HG03064 (cell line): Measurements from ENCODE around the gene RHOT2.

Experiments used
- ATAC-seq: cut with Tn5 transposase; IDR thresholded peaks from one replicate; pipeline ENCODE4 v1.9.1; 2021; ENCODE audit warnings: low read depth; ENCODE audit not compliant: unreplicated experiment

The RHOT2 gene

GRCh38 chr16:668519-669171, 713 bp downstream of the RHOT2 start:
- no peak for ATAC-seq

GRCh38 chr16:669666-670065, 1.7 kb downstream of the RHOT2 start:
- no peak for ATAC-seq

- ATAC-seq, result no peak
Measured at GRCh38 chr16:670485-671352, 2.8 kb downstream of the RHOT2 start.

- ATAC-seq, result no peak
Measured at GRCh38 chr16:671353-672131, 3.6 kb downstream of the RHOT2 start.

- no peak for ATAC-seq
Measured at GRCh38 chr16:672371-672770, 4.4 kb downstream of the RHOT2 start.

DNA sequence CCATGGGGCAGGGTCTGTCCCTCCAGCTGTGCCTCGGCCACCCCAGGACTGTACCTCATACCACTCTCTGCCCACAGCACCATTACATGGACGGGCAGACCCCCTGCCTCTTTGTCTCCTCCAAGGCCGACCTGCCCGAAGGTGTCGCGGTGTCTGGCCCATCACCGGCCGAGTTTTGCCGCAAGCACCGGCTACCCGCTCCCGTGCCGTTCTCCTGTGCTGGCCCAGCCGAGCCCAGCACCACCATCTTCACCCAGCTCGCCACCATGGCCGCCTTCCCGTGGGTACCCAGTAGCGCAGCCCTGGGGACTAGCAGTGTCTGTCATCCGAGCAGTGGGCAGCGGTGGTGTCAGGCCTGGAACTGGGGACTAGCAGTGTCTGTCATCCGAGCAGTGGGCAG, 4.9 kb downstream of the RHOT2 start:
- no peak for ATAC-seq

DNA sequence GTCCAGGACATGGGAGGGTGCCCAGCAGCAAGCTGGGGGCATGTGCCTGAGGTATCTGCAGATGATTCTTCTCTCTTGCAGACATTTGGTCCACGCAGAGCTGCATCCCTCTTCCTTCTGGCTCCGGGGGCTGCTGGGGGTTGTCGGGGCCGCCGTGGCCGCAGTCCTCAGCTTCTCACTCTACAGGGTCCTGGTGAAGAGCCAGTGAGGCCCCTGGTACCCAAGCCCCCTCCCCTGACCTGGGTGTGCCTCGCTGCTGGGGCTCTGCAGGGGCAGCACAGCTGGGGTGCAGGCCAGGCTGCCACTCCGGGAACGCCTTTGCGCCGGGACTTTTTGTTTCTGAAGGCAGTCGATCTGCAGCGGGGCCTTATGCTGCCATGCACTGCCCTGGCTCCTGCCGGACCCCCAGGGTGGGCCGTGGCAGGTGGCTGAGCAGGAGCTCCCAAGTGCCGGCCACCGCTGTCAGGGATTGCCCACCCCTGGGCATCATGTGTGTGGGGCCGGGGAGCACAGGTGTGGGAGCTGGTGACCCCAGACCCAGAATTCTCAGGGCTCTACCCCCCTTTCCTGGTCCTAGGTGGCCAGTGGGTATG, 5.6 kb downstream of the RHOT2 start:
- no peak for ATAC-seq

DNA sequence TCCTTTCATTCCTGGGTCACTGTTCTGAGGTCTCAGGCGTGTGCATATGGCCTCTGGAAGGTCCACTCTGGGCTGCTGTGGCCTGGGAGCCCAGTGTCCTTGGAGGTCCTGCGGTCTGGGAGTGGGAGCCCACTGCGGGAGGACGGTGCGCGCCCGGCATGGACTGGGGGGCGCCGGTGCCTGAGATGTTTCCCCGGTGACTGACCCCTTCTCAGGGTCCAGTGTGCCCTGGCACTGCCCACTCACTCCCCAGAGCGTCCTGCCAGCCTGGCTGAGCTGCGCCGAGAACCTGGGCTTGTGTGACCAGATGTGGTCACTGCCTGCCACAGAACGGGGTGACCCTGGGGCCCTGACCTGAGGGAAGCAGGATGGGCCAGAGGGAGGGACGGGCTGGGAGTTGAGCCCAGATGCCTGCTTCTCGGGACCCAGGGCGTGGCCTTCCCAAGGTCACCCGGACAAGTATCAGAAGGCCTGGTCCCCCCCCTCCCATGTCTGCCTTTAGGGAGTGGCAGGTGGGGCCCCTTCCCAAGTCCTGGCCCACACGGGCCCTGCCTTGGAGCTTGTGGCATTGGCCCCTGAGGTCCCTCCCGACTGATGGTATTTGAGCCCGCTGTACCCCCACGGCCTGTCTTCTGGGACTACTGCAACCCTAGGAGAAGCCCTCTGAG, 6.4 kb downstream of the RHOT2 start:
- no peak for ATAC-seq

DNA sequence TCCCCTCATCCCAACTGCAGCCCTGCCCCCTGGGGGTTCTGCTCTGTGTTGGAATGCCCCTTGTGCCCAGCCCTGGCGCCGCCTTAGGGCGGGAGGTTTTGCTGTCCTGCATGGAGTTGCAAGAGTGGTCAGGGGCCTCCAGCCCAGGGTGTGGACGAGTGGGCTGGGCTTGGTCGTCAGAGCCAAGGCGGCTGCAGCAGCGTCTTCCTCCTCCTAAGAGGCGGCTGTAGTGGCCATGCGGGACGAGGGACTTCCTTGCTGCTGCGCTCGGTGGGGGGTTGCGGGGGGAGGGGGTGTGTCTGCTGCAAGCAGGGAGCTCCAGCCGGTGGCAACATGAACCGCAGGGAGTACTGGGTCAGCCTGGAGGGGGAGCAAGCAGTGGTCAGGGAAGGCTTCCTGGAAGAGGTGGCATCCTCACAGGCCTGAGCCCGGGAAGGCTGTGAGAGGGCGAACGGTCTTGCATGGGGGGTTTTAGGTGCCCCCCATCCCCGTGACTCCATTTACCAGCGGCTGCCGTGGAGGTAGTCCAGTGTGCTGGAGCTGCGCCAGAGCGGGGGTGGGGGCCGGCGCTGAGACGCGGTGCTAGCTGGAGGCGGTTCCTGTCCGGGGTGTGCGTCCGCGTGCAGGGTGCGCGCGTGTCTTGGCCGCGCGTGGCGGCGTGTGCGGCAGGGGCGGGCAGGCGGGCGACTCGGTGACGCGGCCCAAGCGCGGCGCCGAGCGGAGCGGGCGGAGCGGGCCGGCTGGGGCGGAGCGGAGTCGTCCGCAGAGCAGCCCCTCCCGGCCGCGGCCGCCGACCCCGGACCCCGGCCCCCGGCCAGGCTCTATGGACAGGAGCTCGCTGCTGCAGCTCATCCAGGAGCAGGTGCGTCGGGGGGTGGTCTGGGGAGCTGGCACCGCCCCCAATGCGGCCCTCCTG, 7.3 kb downstream of the RHOT2 start, which contains the start of gene RHBDL1:
Gene RHBDL1 (plus strand): TSS at position 704 of the 916 bp plus-strand sequence. CDS start 120 bp downstream, at position 824.
- no peak for ATAC-seq

- no peak for ATAC-seq
Measured at GRCh38 chr16:675884-676564, 8.1 kb downstream of the RHOT2 start.

DNA sequence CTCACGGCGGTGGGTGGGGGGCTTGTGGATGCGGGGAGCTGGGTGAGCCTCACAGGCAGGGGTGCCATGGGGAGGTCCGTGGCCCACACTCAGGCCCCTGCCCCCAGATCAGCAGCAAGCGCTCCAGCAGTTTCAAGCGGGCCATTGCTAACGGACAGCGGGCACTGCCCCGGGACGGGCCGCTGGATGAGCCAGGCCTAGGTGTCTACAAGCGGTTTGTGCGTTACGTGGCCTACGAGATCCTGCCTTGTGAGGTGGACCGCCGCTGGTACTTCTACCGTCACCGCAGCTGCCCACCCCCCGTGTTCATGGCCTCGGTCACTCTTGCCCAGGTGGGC, 8.6 kb downstream of the RHOT2 start:
- ATAC-seq, result no peak

- no peak for ATAC-seq
Measured at GRCh38 chr16:676913-677312, 9.0 kb downstream of the RHOT2 start.

DNA sequence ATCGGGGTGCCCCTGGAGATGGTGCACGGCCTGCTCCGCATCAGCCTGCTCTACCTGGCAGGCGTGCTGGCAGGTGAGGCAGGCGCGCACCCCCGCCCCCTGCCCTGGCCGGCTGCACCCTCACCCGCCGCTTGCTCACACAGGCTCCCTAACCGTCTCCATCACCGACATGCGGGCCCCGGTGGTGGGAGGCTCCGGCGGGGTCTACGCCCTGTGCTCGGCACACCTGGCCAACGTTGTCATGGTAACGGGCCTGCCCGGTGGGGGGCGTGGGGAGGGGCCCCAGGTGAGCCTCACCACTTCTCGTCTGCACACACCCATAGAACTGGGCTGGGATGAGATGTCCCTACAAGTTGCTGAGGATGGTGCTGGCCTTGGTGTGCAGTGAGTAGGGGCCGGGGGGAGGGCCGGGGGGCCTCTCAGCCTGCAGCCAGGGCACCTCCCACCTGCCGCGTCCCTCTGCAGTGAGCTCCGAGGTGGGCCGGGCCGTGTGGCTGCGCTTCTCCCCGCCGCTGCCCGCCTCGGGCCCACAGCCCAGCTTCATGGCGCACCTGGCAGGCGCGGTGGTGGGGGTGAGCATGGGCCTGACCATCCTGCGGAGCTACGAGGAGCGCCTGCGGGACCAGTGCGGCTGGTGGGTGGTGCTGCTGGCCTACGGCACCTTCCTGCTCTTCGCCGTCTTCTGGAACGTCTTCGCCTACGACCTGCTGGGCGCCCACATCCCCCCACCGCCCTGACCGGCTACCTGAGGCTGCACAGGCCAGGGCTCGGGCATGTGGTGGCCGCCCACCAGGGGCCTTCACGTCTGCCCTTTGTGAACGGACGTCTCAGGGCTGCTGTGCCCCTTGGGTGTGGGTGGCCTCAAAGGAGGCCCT, 9.6 kb downstream of the RHOT2 start:
- ATAC-seq, result no peak

GRCh38 chr16:678209-678857, 10.4 kb downstream of the RHOT2 start:
- no peak for ATAC-seq

DNA sequence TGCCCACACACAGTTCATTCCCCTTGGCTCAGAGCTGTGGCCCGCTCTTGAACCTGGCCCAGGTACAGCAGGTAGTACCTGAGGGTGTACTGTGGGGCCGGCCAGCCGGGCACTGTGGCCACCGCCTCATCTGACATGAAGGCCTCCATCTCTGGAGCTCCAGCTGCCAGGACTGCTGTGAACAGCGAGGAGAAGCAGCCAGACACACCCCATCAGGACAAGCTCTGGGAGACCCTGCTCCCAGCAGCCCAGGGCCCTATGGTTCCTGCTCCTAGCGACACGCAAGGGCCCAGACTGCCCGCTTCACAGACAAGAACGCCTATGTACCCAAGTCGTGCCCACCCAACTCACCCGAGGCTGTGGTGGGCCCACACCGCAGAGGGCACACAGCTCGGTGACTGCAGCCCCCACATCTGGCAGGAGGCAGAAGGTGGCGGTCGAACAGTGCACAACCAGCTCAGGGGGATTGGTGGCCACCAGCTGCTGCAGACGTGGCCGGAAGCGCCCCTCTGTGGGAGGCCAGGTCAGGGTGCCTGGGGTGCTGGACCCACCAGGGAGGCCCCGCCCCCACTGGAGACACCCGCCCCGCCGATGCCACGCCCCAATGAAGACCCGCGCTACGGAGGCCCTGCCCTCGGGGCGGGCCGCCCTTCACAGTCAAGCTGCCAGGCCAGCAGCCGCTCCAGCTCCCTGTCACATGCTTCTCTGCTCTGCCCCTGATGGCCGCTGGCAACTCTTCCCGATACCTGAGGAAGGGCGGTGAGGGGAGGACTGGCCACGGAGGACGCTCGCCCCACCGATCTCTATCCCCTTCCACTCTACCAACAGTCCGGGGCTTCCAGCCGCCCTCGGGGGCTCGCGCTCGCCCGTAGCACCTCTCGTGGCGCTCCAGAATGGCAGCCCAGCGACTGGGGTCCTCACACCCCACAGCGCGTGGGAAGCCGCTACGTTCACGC, 11.2 kb downstream of the RHOT2 start:
- ATAC-seq, result no peak
